Endodermal cell (in vitro differentiated cells): ENCODE data around the gene HDAC4. TPM values are rescaled to one million over a fixed set of nuclear protein-coding genes. Genes with fewer than 3 reads are reported as not detected.

Experiments
- DNase-seq: peaks from one replicate; pipeline ENCODE4 v3.0.0-alpha.2; 2017
- H3K27ac ChIP-seq: 2 replicates; pipeline ENCODE4 v1.5.1; 2013; ENCODE audit warnings: mild to moderate bottlenecking, low read depth, low read length, moderate library complexity
- H3K27me3 ChIP-seq: 2 replicates; pipeline ENCODE4 v1.6.1; 2013; ENCODE audit warnings: mild to moderate bottlenecking, low read length, moderate library complexity; ENCODE audit not compliant: insufficient read depth, control insufficient read depth, poor library complexity, severe bottlenecking
- H3K36me3 ChIP-seq: 2 replicates; pipeline ENCODE4 v1.7.0; 2013; ENCODE audit warnings: mild to moderate bottlenecking, low read length, moderate library complexity; ENCODE audit not compliant: control insufficient read depth, insufficient read depth
- H3K4me1 ChIP-seq: one replicate; pipeline ENCODE4 v1.7.0; 2013; ENCODE audit warnings: low read length; ENCODE audit not compliant: control insufficient read depth, insufficient read depth
- H3K4me3 ChIP-seq: 2 replicates; pipeline ENCODE4 v1.5.1; 2013; ENCODE audit warnings: mild to moderate bottlenecking, low read length, moderate library complexity
- H3K9ac ChIP-seq: 2 replicates; pipeline ENCODE4 v1.6.1; 2013; ENCODE audit warnings: mild to moderate bottlenecking, low read length, moderate library complexity; ENCODE audit not compliant: poor library complexity, severe bottlenecking; ENCODE audit errors: extremely low read depth
- H3K9me3 ChIP-seq: 2 replicates; pipeline ENCODE4 v1.6.1; 2013; ENCODE audit warnings: mild to moderate bottlenecking, low read length, moderate library complexity; ENCODE audit not compliant: control insufficient read depth
- H3K27ac Mint-ChIP-seq: 2 replicates; pipeline ENCODE4 v1.8.0; 2020; ENCODE audit warnings: mixed read lengths
- H3K27me3 Mint-ChIP-seq: 2 replicates; pipeline ENCODE4 v1.8.0; 2021; ENCODE audit warnings: mild to moderate bottlenecking, mixed read lengths; ENCODE audit not compliant: insufficient read depth
- H3K36me3 Mint-ChIP-seq: 2 replicates; pipeline ENCODE4 v1.8.0; 2020; ENCODE audit warnings: low read depth, mixed read lengths
- H3K4me1 Mint-ChIP-seq: 2 replicates; pipeline ENCODE4 v1.8.0; 2020; ENCODE audit warnings: mixed read lengths
- H3K4me3 Mint-ChIP-seq: 2 replicates; pipeline ENCODE4 v1.8.0; 2020; ENCODE audit warnings: mild to moderate bottlenecking, moderate library complexity, mixed read lengths
- H3K9me3 Mint-ChIP-seq: 2 replicates; pipeline ENCODE4 v1.8.0; 2020; ENCODE audit warnings: mild to moderate bottlenecking, mixed read lengths
- WGBS, 2 experiments: methylation state at CpG; one replicate each; pipeline versions ENCODE4 v1.1.5 to v1.1.7; 2013; ENCODE audit warnings: missing lambda C conversion rate in 2 of 2, mixed read lengths in 1 of 2; ENCODE audit not compliant: insufficient coverage in 1 of 2, insufficient read length in 1 of 2; 5-methylcytosine and 5-hydroxymethylcytosine counted together
- total RNA-seq, 2 donors: library from RNA; stranded (reverse); fragmentation: NEBNext Ultra II Directional in 1 of 2; extraction: Animal tissue kit (Norgen Biotek cat#: 25700) in 1 of 2; gene quantifications; 2 replicates in 1 of 2; 3 replicates in 1 of 2; pipeline ENCODE4 v1.2.1, GENCODE V29; 2021
- TF ChIP-seq, protein P1 (sequence below): fragments of 200-600 bp; sonication (generic); conservative IDR thresholded peaks from 2 replicates; pipeline ENCODE4 v1.5.0; 2021; ENCODE audit warnings: antibody characterized with exemption, mild to moderate bottlenecking

Gene HDAC4
- total RNA-seq, 2 donors from 2014 or later: 45.7 to 51.2 TPM

DNA sequence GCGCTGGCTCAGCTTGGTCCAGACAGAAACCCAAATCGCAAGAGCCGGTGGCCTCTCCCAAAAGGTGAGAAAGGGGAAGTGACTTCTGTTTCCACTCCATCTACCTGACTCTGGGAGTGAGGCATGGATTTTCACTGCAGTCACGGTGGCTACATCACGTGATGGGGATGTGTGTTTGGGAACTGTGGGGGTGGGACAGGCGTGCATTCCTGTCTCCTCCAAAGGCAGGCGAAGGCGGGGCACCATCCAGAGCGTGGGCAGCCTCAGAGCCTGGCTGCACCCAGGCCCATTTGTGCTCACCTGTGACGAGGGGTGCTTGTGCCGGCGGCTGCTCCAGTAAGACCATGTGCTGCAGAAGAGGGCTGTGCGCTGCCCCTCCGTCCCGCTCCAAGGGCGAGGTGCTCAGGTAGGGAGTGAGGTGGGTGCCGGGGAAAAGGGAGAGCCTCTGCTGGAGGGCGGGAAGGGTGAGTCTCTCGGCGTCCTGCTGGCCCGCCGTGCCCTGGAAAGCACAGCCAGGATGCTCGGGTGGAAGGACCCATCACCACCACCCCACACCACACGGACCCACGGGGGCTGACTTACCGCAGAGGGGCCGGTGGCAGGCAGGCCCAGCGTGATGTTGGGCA, 266.8 kb downstream of the HDAC4 start:
- no peak for DNase-seq
- TF ChIP-seq, protein P1, sequence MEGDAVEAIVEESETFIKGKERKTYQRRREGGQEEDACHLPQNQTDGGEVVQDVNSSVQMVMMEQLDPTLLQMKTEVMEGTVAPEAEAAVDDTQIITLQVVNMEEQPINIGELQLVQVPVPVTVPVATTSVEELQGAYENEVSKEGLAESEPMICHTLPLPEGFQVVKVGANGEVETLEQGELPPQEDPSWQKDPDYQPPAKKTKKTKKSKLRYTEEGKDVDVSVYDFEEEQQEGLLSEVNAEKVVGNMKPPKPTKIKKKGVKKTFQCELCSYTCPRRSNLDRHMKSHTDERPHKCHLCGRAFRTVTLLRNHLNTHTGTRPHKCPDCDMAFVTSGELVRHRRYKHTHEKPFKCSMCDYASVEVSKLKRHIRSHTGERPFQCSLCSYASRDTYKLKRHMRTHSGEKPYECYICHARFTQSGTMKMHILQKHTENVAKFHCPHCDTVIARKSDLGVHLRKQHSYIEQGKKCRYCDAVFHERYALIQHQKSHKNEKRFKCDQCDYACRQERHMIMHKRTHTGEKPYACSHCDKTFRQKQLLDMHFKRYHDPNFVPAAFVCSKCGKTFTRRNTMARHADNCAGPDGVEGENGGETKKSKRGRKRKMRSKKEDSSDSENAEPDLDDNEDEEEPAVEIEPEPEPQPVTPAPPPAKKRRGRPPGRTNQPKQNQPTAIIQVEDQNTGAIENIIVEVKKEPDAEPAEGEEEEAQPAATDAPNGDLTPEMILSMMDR: no peak
- Mint-ChIP-seq H3K27me3 (no peaks in the 10 kb centered on the region), H3K4me1 (no peaks in the 10 kb centered on the region), H3K27ac (no peak overlapping the region), H3K36me3 (peaks cover 47% of the 10 kb centered on the region), H3K4me3 (no peak overlapping the region), H3K9me3 (no peaks in the 10 kb centered on the region)
- H3K27me3 ChIP-seq: no peaks in the 10 kb centered on the region
- no peaks in the 10 kb centered on the region for H3K9me3 ChIP-seq
- peaks cover 5% of the 10 kb centered on the region for H3K36me3 ChIP-seq
- no peak overlapping the region for H3K9ac ChIP-seq
- H3K27ac ChIP-seq: no peak overlapping the region
- no peaks in the 10 kb centered on the region for H3K4me1 ChIP-seq
- no peak overlapping the region for H3K4me3 ChIP-seq
- 91 to 98% methylated on average over 8 to 28 of the region's 28 CpGs for WGBS, 2 experiments

GRCh38 chr2:239132786-239133185, 268.0 kb downstream of the HDAC4 start:
- no peak for DNase-seq
- Histone ChIP-seq H3K4me1 (no peaks in the 10 kb centered on the region), H3K4me3 (no peak overlapping the region), H3K9me3 (no peaks in the 10 kb centered on the region), H3K27me3 (no peaks in the 10 kb centered on the region), H3K27ac (no peak overlapping the region), H3K9ac (no peak overlapping the region), H3K36me3 (peaks cover 5% of the 10 kb centered on the region)
- Mint-ChIP-seq H3K27ac (peak overlapping the region; percentile 30), H3K36me3 (peaks cover 44% of the 10 kb centered on the region), H3K4me3 (no peak overlapping the region), H3K9me3 (no peaks in the 10 kb centered on the region), H3K27me3 (no peaks in the 10 kb centered on the region), H3K4me1 (no peaks in the 10 kb centered on the region)
- TF ChIP-seq, protein P1: no peak
- 86 to 99% methylated on average over 8 to 12 of the region's 12 CpGs for WGBS, 2 experiments

DNA sequence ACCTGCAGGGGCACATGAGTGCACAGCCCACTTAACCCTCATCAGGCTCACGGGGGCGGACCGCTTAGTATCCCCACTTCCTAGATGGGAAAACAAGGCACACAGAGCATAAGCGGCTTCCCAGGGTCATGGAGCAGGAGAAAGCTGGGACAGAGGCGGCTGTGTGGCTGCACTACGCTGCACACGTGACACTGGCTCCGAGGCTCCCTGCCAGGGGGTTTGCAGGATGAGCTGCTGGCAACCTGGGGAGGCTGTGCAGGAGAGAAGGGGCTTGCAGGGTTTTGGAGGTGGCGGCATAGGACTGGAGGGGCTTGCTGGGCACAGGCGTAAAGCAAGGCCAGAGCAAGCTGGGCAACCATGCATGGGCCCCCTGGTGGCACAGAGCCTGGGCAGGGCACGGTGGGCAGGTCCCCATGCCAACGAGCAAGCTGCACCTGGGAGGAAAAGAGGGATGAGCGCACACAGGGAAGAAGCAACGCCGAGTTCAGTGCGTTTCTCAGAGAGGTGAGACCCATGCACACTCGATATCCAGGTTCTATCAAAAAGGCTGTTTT, 268.6 kb downstream of the HDAC4 start:
- Histone ChIP-seq H3K9me3 (no peaks in the 10 kb centered on the region), H3K27me3 (no peaks in the 10 kb centered on the region), H3K36me3 (peaks cover 5% of the 10 kb centered on the region), H3K4me1 (no peaks in the 10 kb centered on the region), H3K4me3 (no peak overlapping the region), H3K27ac (no peak overlapping the region), H3K9ac (no peak overlapping the region)
- no peaks in the 10 kb centered on the region for H3K27me3 Mint-ChIP-seq
- H3K27ac Mint-ChIP-seq: no peak overlapping the region
- H3K36me3 Mint-ChIP-seq: peaks cover 45% of the 10 kb centered on the region
- TF ChIP-seq, protein P1: no peak
- no peaks in the 10 kb centered on the region for H3K4me1 Mint-ChIP-seq
- 94 to 99% methylated on average over 13 to 17 of the region's 17 CpGs for WGBS, 2 experiments
- H3K9me3 Mint-ChIP-seq: no peaks in the 10 kb centered on the region
- no peak for DNase-seq
- H3K4me3 Mint-ChIP-seq: no peak overlapping the region
